SK-N-MC (cell line): ENCODE data around the gene EXOC3L1.

Source experiments
- EZH2 ChIP-seq: fragments of 200-600 bp; sonication (generic); IDR thresholded peaks from one replicate; pipeline ENCODE4 v1.6.1; 2017; ENCODE audit warnings: antibody characterized with exemption
- FOXP2 ChIP-seq: optimal IDR thresholded peaks from 2 replicates; pipeline ENCODE3; 2011; ENCODE audit warnings: mild to moderate bottlenecking, moderate library complexity; ENCODE audit not compliant: insufficient read depth; ENCODE audit errors: extremely low read length, control extremely low read depth
- POLR2AphosphoS5 ChIP-seq: IDR thresholded peaks from 2 replicates; pipeline ENCODE4 v1.6.1; 2012; ENCODE audit warnings: mild to moderate bottlenecking, low read depth, low read length, borderline replicate concordance

DNA sequence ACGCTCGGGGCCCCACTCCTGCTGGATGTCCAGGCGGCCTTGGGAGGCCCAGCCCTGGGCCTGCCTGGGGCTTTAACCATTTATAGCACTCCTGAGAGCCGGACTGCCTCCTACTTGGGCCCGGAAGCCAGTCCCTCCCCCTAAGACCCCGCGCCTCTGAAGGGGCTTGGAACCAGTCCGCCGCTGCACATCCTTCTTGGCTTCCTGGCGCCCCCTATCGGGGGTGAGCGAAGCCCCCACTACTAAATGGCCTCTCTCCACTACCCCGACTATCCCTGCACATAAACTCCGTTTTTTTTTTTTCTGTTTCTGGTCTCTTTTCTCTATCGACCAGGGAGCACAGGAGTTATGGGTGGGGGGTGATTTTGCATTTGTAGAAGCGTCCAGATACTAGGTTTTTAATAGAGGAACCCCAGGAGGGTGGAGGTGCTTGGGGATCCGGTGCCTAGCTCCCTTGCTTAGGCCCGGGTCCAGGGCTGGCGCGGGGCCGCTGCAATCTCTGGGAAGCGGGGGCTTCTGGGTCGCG, 20.2 kb downstream of the EXOC3L1 start:
- no peak for TF ChIP-seq POLR2AphosphoS5
- TF ChIP-seq EZH2, result no peak
- no peak for TF ChIP-seq FOXP2
